ENCODE data around the gene PLCL2. TPM values are rescaled to one million over a fixed set of nuclear protein-coding genes. Genes with fewer than 3 reads are reported as not detected.
A peak's percentile ranks its signal among the peaks of the same experiment; 100 is the strongest.

Gene PLCL2
- total and polyA plus RNA-seq, 10 of the 15 experiments (the other 5 are each of a cell fraction or from before 2014, with no cell fraction given): 7.5 to 37.3 (median 21.7) TPM

GRCh38 chr3:17054982-17055343 lies 170.2 kb downstream of the PLCL2 start (continued):
- TF ChIP-seq IRF5 (IDR thresholded peaks at IDR 0.05; ENCODE audit: borderline replicate concordance): no peak
- TF ChIP-seq, protein P1, sequence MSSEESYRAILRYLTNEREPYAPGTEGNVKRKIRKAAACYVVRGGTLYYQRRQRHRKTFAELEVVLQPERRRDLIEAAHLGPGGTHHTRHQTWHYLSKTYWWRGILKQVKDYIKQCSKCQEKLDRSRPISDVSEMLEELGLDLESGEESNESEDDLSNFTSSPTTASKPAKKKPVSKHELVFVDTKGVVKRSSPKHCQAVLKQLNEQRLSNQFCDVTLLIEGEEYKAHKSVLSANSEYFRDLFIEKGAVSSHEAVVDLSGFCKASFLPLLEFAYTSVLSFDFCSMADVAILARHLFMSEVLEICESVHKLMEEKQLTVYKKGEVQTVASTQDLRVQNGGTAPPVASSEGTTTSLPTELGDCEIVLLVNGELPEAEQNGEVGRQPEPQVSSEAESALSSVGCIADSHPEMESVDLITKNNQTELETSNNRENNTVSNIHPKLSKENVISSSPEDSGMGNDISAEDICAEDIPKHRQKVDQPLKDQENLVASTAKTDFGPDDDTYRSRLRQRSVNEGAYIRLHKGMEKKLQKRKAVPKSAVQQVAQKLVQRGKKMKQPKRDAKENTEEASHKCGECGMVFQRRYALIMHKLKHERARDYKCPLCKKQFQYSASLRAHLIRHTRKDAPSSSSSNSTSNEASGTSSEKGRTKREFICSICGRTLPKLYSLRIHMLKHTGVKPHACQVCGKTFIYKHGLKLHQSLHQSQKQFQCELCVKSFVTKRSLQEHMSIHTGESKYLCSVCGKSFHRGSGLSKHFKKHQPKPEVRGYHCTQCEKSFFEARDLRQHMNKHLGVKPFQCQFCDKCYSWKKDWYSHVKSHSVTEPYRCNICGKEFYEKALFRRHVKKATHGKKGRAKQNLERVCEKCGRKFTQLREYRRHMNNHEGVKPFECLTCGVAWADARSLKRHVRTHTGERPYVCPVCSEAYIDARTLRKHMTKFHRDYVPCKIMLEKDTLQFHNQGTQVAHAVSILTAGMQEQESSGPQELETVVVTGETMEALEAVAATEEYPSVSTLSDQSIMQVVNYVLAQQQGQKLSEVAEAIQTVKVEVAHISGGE (CRISPR knock-in tag; IDR thresholded peaks at IDR 0.05): no peak
- TF ChIP-seq CREB1 (IDR thresholded peaks at IDR 0.05; ENCODE audit: low read depth): no peak

DNA sequence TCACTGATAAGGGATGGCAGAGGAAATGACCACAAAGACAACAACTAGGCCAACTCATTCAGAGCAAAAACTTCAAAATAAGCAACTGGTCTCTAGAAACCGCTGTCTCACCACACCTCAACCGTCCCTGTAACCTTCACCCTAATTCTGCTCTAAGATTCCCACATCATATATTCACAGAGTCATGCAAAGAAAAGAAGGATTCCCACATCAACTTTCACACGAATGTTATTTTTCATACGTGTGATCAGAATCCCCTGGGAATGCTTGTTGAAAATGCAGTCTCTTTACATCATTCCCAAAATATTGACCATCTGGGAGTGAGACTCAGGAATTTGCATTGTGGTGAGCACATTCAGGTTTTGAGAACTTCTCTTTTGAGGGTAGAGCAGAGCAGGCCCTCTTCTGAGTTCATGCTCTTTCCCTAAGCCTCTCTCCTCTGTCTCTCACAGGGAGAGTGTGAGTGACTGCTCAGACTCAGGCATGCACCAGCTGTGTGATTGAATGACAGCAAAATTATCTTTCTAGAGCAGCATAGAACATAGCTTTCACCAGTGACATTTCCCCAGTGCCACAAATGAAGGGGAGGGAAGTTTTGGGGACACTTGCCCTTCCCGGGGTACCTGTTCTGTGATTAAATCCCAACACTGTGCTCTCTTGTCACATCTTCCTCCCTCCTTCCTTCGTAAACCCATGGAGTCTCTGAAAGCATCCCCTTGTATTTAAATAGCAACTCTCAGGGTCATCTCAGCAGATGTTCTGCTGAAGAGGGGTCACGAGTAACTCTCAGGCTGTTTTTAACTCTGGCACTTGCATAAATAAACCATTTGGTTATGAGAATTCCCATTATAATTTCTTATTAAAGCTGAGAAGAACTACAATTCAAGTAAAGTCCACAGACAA lies 170.9 kb downstream of the PLCL2 start:
- H3K9ac ChIP-seq (ENCODE audit: control insufficient read depth, insufficient read depth, low read length): peak overlapping the region; percentile 33
- no peaks in the 10 kb centered on the region; the same call in 1 of the 3 replicates for H3K9me3 ChIP-seq (replicated peaks; ENCODE audit: control insufficient read depth, insufficient read depth, low read length)
- H4K20me1 ChIP-seq (ENCODE audit: control insufficient read depth, insufficient read depth): no peaks in the 10 kb centered on the region
- peak overlapping the region; percentile 67 for H3K4me2 ChIP-seq (ENCODE audit: control insufficient read depth, insufficient read depth)
- in situ Hi-C loops (cut with MboI): no loop called here
- H3K27me3 ChIP-seq (replicated peaks in 1 of 2; ENCODE audit: control insufficient read depth in 2 of 2, insufficient read depth in 2 of 2, low read length in 1 of 2): no peaks in the 10 kb centered on the region
- peaks cover 34% of the 10 kb centered on the region for H3K4me1 ChIP-seq (ENCODE audit: control insufficient read depth, insufficient read depth, low read length)
- H3K79me2 ChIP-seq (ENCODE audit: control insufficient read depth, insufficient read depth, low read length): 0 out of 2 replicates have a peak, but pooled peaks cover 2% of the 10 kb centered on the region
- no peak overlapping the region for H2AFZ ChIP-seq (ENCODE audit: control insufficient read depth, low read depth, low read length)
- SMC1A ChIA-PET (ENCODE audit: uncharacterized antibody, unreplicated experiment): interaction anchor here (0.6 to 2.9 kb wide), 10 partner anchors 9 to 176 kb away, joined by 3 to 13 read pairs (median 4); no protein-coding TSS in a partner anchor
- ATAC-seq (peak; percentile 79), DNase-seq (ENCODE audit: low read depth, low spot score) (peak; percentile 90), FAIRE-seq (peak; percentile 57)
- POLR2A ChIA-PET: interaction anchor here (0.6 to 1.2 kb wide), 2 partner anchors 30 to 95 kb away, joined by 3 to 7 read pairs; no protein-coding TSS in a partner anchor
- H3K36me3 ChIP-seq (ENCODE audit: control insufficient read depth in 2 of 2, insufficient read depth in 2 of 2, low read length in 1 of 2): peaks cover 0 to 8% of the 10 kb centered on the region in 2 experiments; a peak in 1 of 4 replicates
- 13% methylated on average over 7 of the region's 7 CpGs for whole genome bisulfite sequencing (ENCODE audit: insufficient coverage, insufficient replicate concordance, low lambda C conversion rate, missing lambda C conversion rate)
- H3K27ac ChIP-seq (ENCODE audit: control insufficient read depth, insufficient read depth): peak overlapping the region; percentile 97
- intact Hi-C loops (cut with micrococcal nuclease; ENCODE audit: unreplicated experiment): loop anchor here (2.0 kb wide), 2 partner anchors 125 to 177 kb away; no protein-coding TSS in a partner anchor
- BruUV-seq (replicated peaks): no TSS peak
- H3K4me3 ChIP-seq: no peak overlapping the region
- RAD21 ChIA-PET (ENCODE audit: unreplicated experiment): interaction anchor here (0.9 to 1.2 kb wide), 3 partner anchors 18 to 140 kb away, joined by 3 to 4 read pairs (median 3); no protein-coding TSS in a partner anchor
- CTCF ChIA-PET: interaction anchor here (0.9 to 1.5 kb wide), 2 partner anchors 9 to 128 kb away, joined by 3 to 4 read pairs; no protein-coding TSS in a partner anchor
- TF ChIP-seq, protein P2, sequence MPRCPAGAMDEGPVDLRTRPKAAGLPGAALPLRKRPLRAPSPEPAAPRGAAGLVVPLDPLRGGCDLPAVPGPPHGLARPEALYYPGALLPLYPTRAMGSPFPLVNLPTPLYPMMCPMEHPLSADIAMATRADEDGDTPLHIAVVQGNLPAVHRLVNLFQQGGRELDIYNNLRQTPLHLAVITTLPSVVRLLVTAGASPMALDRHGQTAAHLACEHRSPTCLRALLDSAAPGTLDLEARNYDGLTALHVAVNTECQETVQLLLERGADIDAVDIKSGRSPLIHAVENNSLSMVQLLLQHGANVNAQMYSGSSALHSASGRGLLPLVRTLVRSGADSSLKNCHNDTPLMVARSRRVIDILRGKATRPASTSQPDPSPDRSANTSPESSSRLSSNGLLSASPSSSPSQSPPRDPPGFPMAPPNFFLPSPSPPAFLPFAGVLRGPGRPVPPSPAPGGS (IDR thresholded peaks at IDR 0.05; ENCODE audit: borderline replicate concordance, insufficient read depth, low read depth, low read length, poor library complexity, severe bottlenecking): peak; percentile 97
- TF ChIP-seq TCF7 (IDR thresholded peaks at IDR 0.05; ENCODE audit: borderline replicate concordance): peak; percentile 91
- TF ChIP-seq EED (IDR thresholded peaks at IDR 0.05; ENCODE audit: low read depth): peak; percentile 88
- peak; percentile 90 for TF ChIP-seq IKZF1 (conservative IDR thresholded peaks at IDR 0.05)
- peak; percentile 83 for TF ChIP-seq NR2F1 (conservative IDR thresholded peaks at IDR 0.05)
- TF ChIP-seq ATF7 (IDR thresholded peaks at IDR 0.05; ENCODE audit: low read depth): peak; percentile 56
- TF ChIP-seq PAX5 (IDR thresholded peaks at IDR 0.05; ENCODE audit: borderline replicate concordance, low read depth, low read length): peak; percentile 78; the same call in 1 of the 2 replicates
- 0 out of 2 replicates have a peak, but pooled peaks have one; percentile 40 for TF ChIP-seq EZH2 (IDR thresholded peaks at IDR 0.05; ENCODE audit: borderline replicate concordance, control insufficient read depth, low read depth, low read length)
- TF ChIP-seq HDGF (IDR thresholded peaks at IDR 0.05): peak; percentile 64; the same call in 1 of the 2 replicates
- TF ChIP-seq, protein P3, sequence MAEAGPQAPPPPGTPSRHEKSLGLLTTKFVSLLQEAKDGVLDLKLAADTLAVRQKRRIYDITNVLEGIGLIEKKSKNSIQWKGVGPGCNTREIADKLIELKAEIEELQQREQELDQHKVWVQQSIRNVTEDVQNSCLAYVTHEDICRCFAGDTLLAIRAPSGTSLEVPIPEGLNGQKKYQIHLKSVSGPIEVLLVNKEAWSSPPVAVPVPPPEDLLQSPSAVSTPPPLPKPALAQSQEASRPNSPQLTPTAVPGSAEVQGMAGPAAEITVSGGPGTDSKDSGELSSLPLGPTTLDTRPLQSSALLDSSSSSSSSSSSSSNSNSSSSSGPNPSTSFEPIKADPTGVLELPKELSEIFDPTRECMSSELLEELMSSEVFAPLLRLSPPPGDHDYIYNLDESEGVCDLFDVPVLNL (IDR thresholded peaks at IDR 0.05; ENCODE audit: low read depth, low read length): no peak

Measured in GM12878 (cell line).